Mesenchymal stem cell (in vitro differentiated cells and primary cell): ENCODE results near the gene UNKL.

Experiments used
- DNase-seq: peaks from one replicate; pipeline ENCODE4 v3.0.0-alpha.2; 2013
- H2AFZ ChIP-seq: one replicate; pipeline ENCODE4 v1.6.1; 2013; ENCODE audit warnings: low read depth, mild to moderate bottlenecking, control low read depth, inconsistent platforms, low read length, moderate library complexity
- H2AK5ac ChIP-seq: 2 replicates; pipeline ENCODE4 v1.6.1; 2013; ENCODE audit warnings: low read length, moderate library complexity, mild to moderate bottlenecking, inconsistent platforms; ENCODE audit not compliant: severe bottlenecking
- H2BK120ac ChIP-seq: one replicate; pipeline ENCODE4 v1.6.1; 2013; ENCODE audit warnings: low read depth, mild to moderate bottlenecking, inconsistent platforms, low read length, moderate library complexity
- H2BK12ac ChIP-seq, 2 experiments: one replicate each; pipeline ENCODE4 v1.6.1; 2013; ENCODE audit warnings: inconsistent platforms in 2 of 2, low read length in 2 of 2, mild to moderate bottlenecking in 2 of 2, moderate library complexity in 2 of 2, control low read depth in 1 of 2
- H2BK15ac ChIP-seq: one replicate; pipeline ENCODE4 v1.6.1; 2013; ENCODE audit warnings: mild to moderate bottlenecking, low read depth, inconsistent platforms; ENCODE audit not compliant: poor library complexity, severe bottlenecking
- H2BK5ac ChIP-seq: 2 replicates; pipeline ENCODE4 v1.6.1; 2013; ENCODE audit warnings: low read depth, mild to moderate bottlenecking, low read length, control low read depth, inconsistent platforms; ENCODE audit not compliant: poor library complexity, severe bottlenecking
- H3K14ac ChIP-seq, 2 experiments: one replicate each; pipeline ENCODE4 v1.6.1; 2013; ENCODE audit warnings: inconsistent platforms in 2 of 2, low read length in 2 of 2, control low read depth in 1 of 2, mild to moderate bottlenecking in 1 of 2, moderate library complexity in 1 of 2
- H3K18ac ChIP-seq, 2 experiments: one replicate each; pipeline ENCODE4 v1.6.1; 2013; ENCODE audit warnings: inconsistent platforms in 2 of 2, low read length in 2 of 2, control low read depth in 1 of 2, low read depth in 1 of 2, mild to moderate bottlenecking in 1 of 2
- H3K23ac ChIP-seq, 2 experiments: one replicate each; pipeline ENCODE4 v1.6.1; 2013; ENCODE audit warnings: inconsistent platforms in 2 of 2, low read length in 2 of 2, mild to moderate bottlenecking in 2 of 2, moderate library complexity in 2 of 2, control low read depth in 1 of 2
- H3K27ac ChIP-seq: 2 replicates; pipeline ENCODE4 v1.5.1; 2013; ENCODE audit warnings: mild to moderate bottlenecking, moderate library complexity, low read length, control low read depth, inconsistent platforms; ENCODE audit not compliant: poor library complexity, severe bottlenecking
- H3K27me3 ChIP-seq, 2 experiments: 2 replicates each; pipeline versions ENCODE4 v1.6.1 to v1.7.0; 2013; ENCODE audit warnings: low read length in 2 of 2, mild to moderate bottlenecking in 2 of 2, moderate library complexity in 2 of 2, control low read depth in 1 of 2, inconsistent platforms in 1 of 2; ENCODE audit not compliant: control insufficient read depth in 1 of 2, insufficient read depth in 1 of 2
- H3K36me3 ChIP-seq, 2 experiments: 2 replicates each; pipeline versions ENCODE4 v1.6.1 to v1.7.0; 2013; ENCODE audit warnings: low read length in 2 of 2, control low read depth in 1 of 2, inconsistent platforms in 1 of 2, low read depth in 1 of 2, mild to moderate bottlenecking in 1 of 2; ENCODE audit not compliant: insufficient read depth in 2 of 2, control insufficient read depth in 1 of 2
- H3K4ac ChIP-seq, 2 experiments: one replicate each; pipeline ENCODE4 v1.6.1; 2013; ENCODE audit warnings: inconsistent platforms in 2 of 2, low read length in 2 of 2, mild to moderate bottlenecking in 2 of 2, moderate library complexity in 2 of 2, control low read depth in 1 of 2, low read depth in 1 of 2
- H3K4me1 ChIP-seq: 2 replicates; pipeline ENCODE4 v1.6.1; 2013; ENCODE audit warnings: low read depth, low read length, control low read depth; ENCODE audit not compliant: control insufficient read depth, insufficient read depth
- H3K4me2 ChIP-seq: 2 replicates; pipeline ENCODE4 v1.6.1; 2013; ENCODE audit warnings: low read length, mild to moderate bottlenecking, inconsistent platforms; ENCODE audit not compliant: poor library complexity, severe bottlenecking
- H3K4me3 ChIP-seq, 2 experiments: 2 replicates each; pipeline versions ENCODE4 v1.5.1 to v1.7.0; 2013; ENCODE audit warnings: low read length in 2 of 2, mild to moderate bottlenecking in 2 of 2, control low read depth in 1 of 2, low read depth in 1 of 2; ENCODE audit not compliant: insufficient read depth in 1 of 2
- H3K79me1 ChIP-seq: replicated peaks from 2 replicates; pipeline ENCODE4 v1.6.1; 2013; ENCODE audit warnings: mild to moderate bottlenecking, control low read depth, low read length, inconsistent platforms; ENCODE audit not compliant: poor library complexity, severe bottlenecking
- H3K9ac ChIP-seq: 2 replicates; pipeline ENCODE4 v1.7.0; 2013; ENCODE audit warnings: mild to moderate bottlenecking, low read length, moderate library complexity
- H3K9me3 ChIP-seq: 2 replicates; pipeline ENCODE4 v1.7.0; 2013; ENCODE audit warnings: mild to moderate bottlenecking, low read length; ENCODE audit not compliant: control insufficient read depth
- H4K8ac ChIP-seq: one replicate; pipeline ENCODE4 v1.6.1; 2013; ENCODE audit warnings: inconsistent platforms, mild to moderate bottlenecking, low read length, moderate library complexity
- H4K91ac ChIP-seq: one replicate; pipeline ENCODE4 v1.6.1; 2013; ENCODE audit warnings: mild to moderate bottlenecking, low read length, inconsistent platforms
- WGBS: methylation state at CpG from one replicate; pipeline ENCODE4 v1.1.7; 2013; ENCODE audit warnings: mixed read lengths; 5-methylcytosine and 5-hydroxymethylcytosine counted together

The UNKL gene

GRCh38 chr16:1338119-1338730 lies 76.3 kb downstream of the UNKL start:
- no peak overlapping the region for H2AFZ ChIP-seq
- H2BK12ac ChIP-seq, result no peak overlapping the region
- H3K9me3 ChIP-seq, result no peaks in the 10 kb centered on the region
- no peak overlapping the region for H3K4me3 ChIP-seq
- no peak overlapping the region for H2BK5ac ChIP-seq
- no peak overlapping the region for H3K23ac ChIP-seq
- no peak overlapping the region for H3K14ac ChIP-seq
- no peak overlapping the region for H2BK15ac ChIP-seq
- peak overlapping the region; percentile 1 for H4K91ac ChIP-seq
- no peak overlapping the region for H3K9ac ChIP-seq
- no peak overlapping the region for H2AK5ac ChIP-seq
- H4K8ac ChIP-seq, result no peak overlapping the region
- H3K36me3 ChIP-seq, result no peaks in the 10 kb centered on the region
- H3K27me3 ChIP-seq, result peaks cover 52 to 73% of the 10 kb centered on the region in 2 experiments
- DNase-seq, result no peak
- no peak overlapping the region for H3K4me2 ChIP-seq
- H2BK120ac ChIP-seq, result no peak overlapping the region
- H3K4me1 ChIP-seq, result peaks cover 20% of the 10 kb centered on the region
- H3K79me1 ChIP-seq, result no peaks in the 10 kb centered on the region
- no peak overlapping the region for H3K27ac ChIP-seq
- no peak overlapping the region for H3K4ac ChIP-seq
- no peak overlapping the region for H3K18ac ChIP-seq
- 60% methylated on average over 24 of the region's 30 CpGs for WGBS

GRCh38 chr16:1337486-1337885 lies 77.0 kb downstream of the UNKL start:
- Histone ChIP-seq H3K9ac (no peak overlapping the region), H2AK5ac (no peak overlapping the region), H3K27ac (no peak overlapping the region), H4K8ac (no peak overlapping the region), H3K4me2 (no peak overlapping the region), H3K36me3 (no peaks in the 10 kb centered on the region), H2BK5ac (no peak overlapping the region), H3K4ac (no peak overlapping the region), H3K4me1 (peaks cover 19% of the 10 kb centered on the region), H3K79me1 (no peaks in the 10 kb centered on the region), H2AFZ (no peak overlapping the region), H2BK12ac (no peak overlapping the region), H3K14ac (no peak overlapping the region), H3K18ac (no peak overlapping the region), H2BK120ac (no peak overlapping the region), H3K27me3 (peaks cover 59 to 73% of the 10 kb centered on the region in 2 experiments), H3K4me3 (no peak overlapping the region), H3K23ac (no peak overlapping the region), H2BK15ac (no peak overlapping the region), H3K9me3 (no peaks in the 10 kb centered on the region), H4K91ac (no peak overlapping the region)
- 77% methylated on average over 9 of the region's 9 CpGs for WGBS
- DNase-seq, result no peak

- Histone ChIP-seq H3K14ac (no peak overlapping the region), H3K4ac (no peak overlapping the region), H3K27ac (no peak overlapping the region), H2BK120ac (no peak overlapping the region), H3K4me1 (peaks cover 22% of the 10 kb centered on the region), H2BK12ac (no peak overlapping the region), H3K9me3 (no peaks in the 10 kb centered on the region), H4K8ac (no peak overlapping the region), H2BK15ac (no peak overlapping the region), H3K18ac (no peak overlapping the region), H3K27me3 (peaks cover 59 to 73% of the 10 kb centered on the region in 2 experiments), H3K4me3 (no peak overlapping the region), H3K36me3 (no peaks in the 10 kb centered on the region), H3K79me1 (no peaks in the 10 kb centered on the region), H4K91ac (no peak overlapping the region), H3K9ac (no peak overlapping the region), H3K23ac (no peak overlapping the region), H3K4me2 (no peak overlapping the region), H2AFZ (no peak overlapping the region), H2BK5ac (no peak overlapping the region), H2AK5ac (no peak overlapping the region)
- 82% methylated on average over 15 of the region's 15 CpGs for WGBS
- no peak for DNase-seq
These were observed 77.9 kb downstream of the UNKL start for GRCh38 chr16:1336619-1337018.

GRCh38 chr16:1335996-1336395 lies 78.5 kb downstream of the UNKL start:
- H3K27me3 ChIP-seq, result peaks cover 62 to 74% of the 10 kb centered on the region in 2 experiments
- no peak overlapping the region for H3K14ac ChIP-seq
- no peak overlapping the region for H3K23ac ChIP-seq
- H3K36me3 ChIP-seq, result no peaks in the 10 kb centered on the region
- no peak overlapping the region for H2BK120ac ChIP-seq
- DNase-seq, result no peak
- no peak overlapping the region for H3K4me2 ChIP-seq
- no peak overlapping the region for H2AK5ac ChIP-seq
- no peak overlapping the region for H2BK15ac ChIP-seq
- no peak overlapping the region for H2AFZ ChIP-seq
- H4K8ac ChIP-seq, result no peak overlapping the region
- peaks cover 25% of the 10 kb centered on the region for H3K4me1 ChIP-seq
- H3K18ac ChIP-seq, result no peak overlapping the region
- no peak overlapping the region for H4K91ac ChIP-seq
- H3K4me3 ChIP-seq, result no peak overlapping the region
- 47% methylated on average over 10 of the region's 12 CpGs for WGBS
- H3K27ac ChIP-seq, result no peak overlapping the region
- H2BK5ac ChIP-seq, result no peak overlapping the region
- no peak overlapping the region for H3K4ac ChIP-seq
- no peak overlapping the region for H2BK12ac ChIP-seq
- H3K9me3 ChIP-seq, result no peaks in the 10 kb centered on the region
- H3K79me1 ChIP-seq, result no peaks in the 10 kb centered on the region
- no peak overlapping the region for H3K9ac ChIP-seq
